PC-3 (cell line): ENCODE data around the gene NEXMIF. TPM values are rescaled to one million over a fixed set of nuclear protein-coding genes. Genes with fewer than 3 reads are reported as not detected.
"Not testable (repeated sequence)": the region's sequence is repeated elsewhere in the genome, so short reads cannot be mapped to it uniquely, and the experiment has no call there.

Experiments
- ATAC-seq: fragments of 200-7000 bp; cut with Tn5 transposase; 2 replicates; pipeline ENCODE4 v1.9.1; 2020; ENCODE audit warnings: mild to moderate bottlenecking, moderate library complexity
- BruUV-seq: library from RNA; stranded (reverse); fragments of 400-500 nt; replicated peaks from 2 replicates; lab custom pipeline; 2021; lab: Mats Ljungman, UMichigan
- CTCF ChIA-PET: fragments of 300-600 bp; sonication (Branson Sonifier 250); formaldehyde crosslinking; loops from one replicate; lab custom pipeline; 2022; ENCODE audit warnings: antibody characterized with exemption; lab: Charles Lee
- POLR2A ChIA-PET: fragments of 300-600 bp; sonication (Branson Sonifier 250); formaldehyde crosslinking; loops from one replicate; lab custom pipeline; 2022; ENCODE audit warnings: antibody characterized with exemption; ENCODE audit not compliant: unreplicated experiment; lab: Charles Lee
- DNase-seq: peaks from one replicate; pipeline ENCODE4 v3.0.0-alpha.2; 2015
- H2AFZ ChIP-seq: fragments of 300-600 bp; sonication (generic); 2 replicates; pipeline ENCODE4 v1.6.0; 2016; ENCODE audit warnings: antibody characterized with exemption, low read length
- H3F3A ChIP-seq: fragments of 300-600 bp; sonication (generic); one replicate; pipeline ENCODE4 v1.6.0; 2017; ENCODE audit warnings: antibody characterized with exemption, low read length, control low read depth, mild to moderate bottlenecking; ENCODE audit not compliant: unreplicated experiment
- H3K27ac ChIP-seq: fragments of 300-600 bp; sonication (generic); 2 replicates; pipeline ENCODE4 v1.5.1; 2016; ENCODE audit warnings: mild to moderate bottlenecking, low read length
- H3K27me3 ChIP-seq: fragments of 300-600 bp; sonication (generic); 2 replicates; pipeline ENCODE4 v1.6.1; 2016; ENCODE audit warnings: low read length, mixed read lengths
- H3K36me3 ChIP-seq: fragments of 300-600 bp; sonication (generic); 2 replicates; pipeline ENCODE4 v1.6.1; 2016; ENCODE audit warnings: low read depth, mixed run types, low read length, mixed read lengths
- H3K4me1 ChIP-seq: fragments of 300-600 bp; sonication (generic); 2 replicates; pipeline ENCODE4 v1.5.1; 2016; ENCODE audit warnings: low read length; ENCODE audit not compliant: insufficient read depth
- H3K4me2 ChIP-seq: fragments of 300-600 bp; sonication (generic); 2 replicates; pipeline ENCODE4 v1.6.0; 2016; ENCODE audit warnings: low read length
- H3K4me3 ChIP-seq: fragments of 300-600 bp; sonication (generic); 2 replicates; pipeline ENCODE4 v1.5.1; 2016; ENCODE audit warnings: mild to moderate bottlenecking, low read length, mixed read lengths
- H3K79me2 ChIP-seq: fragments of 300-600 bp; sonication (generic); 2 replicates; pipeline ENCODE4 v1.6.1; 2017; ENCODE audit warnings: low read length, mixed read lengths
- H3K9ac ChIP-seq: fragments of 300-600 bp; sonication (generic); 2 replicates; pipeline ENCODE4 v1.6.0; 2016; ENCODE audit warnings: mild to moderate bottlenecking, low read length
- H3K9me2 ChIP-seq: fragments of 300-600 bp; sonication (generic); replicated peaks from 2 replicates; pipeline ENCODE4 v1.6.1; 2016; ENCODE audit warnings: mixed run types, low read length, mixed read lengths
- H3K9me3 ChIP-seq: fragments of 300-600 bp; sonication (generic); 2 replicates; pipeline ENCODE4 v1.6.1; 2016; ENCODE audit warnings: low read length, mixed read lengths
- H4K20me1 ChIP-seq: fragments of 300-600 bp; sonication (generic); 2 replicates; pipeline ENCODE4 v1.6.1; 2016; ENCODE audit warnings: low read length, mixed read lengths
- CTCF ChIP-seq: fragments of 300-600 bp; sonication (generic); conservative IDR thresholded peaks from 2 replicates; pipeline ENCODE4 v1.5.1; 2017; ENCODE audit warnings: antibody characterized with exemption, low read depth, mild to moderate bottlenecking, low read length
- EZH2 ChIP-seq: fragments of 300-600 bp; sonication (generic); IDR thresholded peaks from one replicate; pipeline ENCODE4 v1.6.1; 2017; ENCODE audit warnings: antibody characterized with exemption, mild to moderate bottlenecking, low read length; ENCODE audit not compliant: unreplicated experiment
- EZH2phosphoT487 ChIP-seq: fragments of 300-600 bp; sonication (generic); IDR thresholded peaks from 2 replicates; pipeline ENCODE4 v1.6.1; 2018; ENCODE audit warnings: mild to moderate bottlenecking, antibody characterized with exemption, low read length, borderline replicate concordance
- intact Hi-C: fragments of 100-400 bp; cut with micrococcal nuclease; formaldehyde crosslinking; loops from 2 replicates; pipeline ENCODE4 v1.9.0; 2023
- total RNA-seq: library from RNA; depleted of rRNA; stranded (reverse); fragments of >200 nt; gene quantifications from 2 replicates; pipeline ENCODE4 v1.2.3, GENCODE V29; 2014

NEXMIF gene
- total RNA-seq, 1 experiment from 2014 or later, result not detected

DNA sequence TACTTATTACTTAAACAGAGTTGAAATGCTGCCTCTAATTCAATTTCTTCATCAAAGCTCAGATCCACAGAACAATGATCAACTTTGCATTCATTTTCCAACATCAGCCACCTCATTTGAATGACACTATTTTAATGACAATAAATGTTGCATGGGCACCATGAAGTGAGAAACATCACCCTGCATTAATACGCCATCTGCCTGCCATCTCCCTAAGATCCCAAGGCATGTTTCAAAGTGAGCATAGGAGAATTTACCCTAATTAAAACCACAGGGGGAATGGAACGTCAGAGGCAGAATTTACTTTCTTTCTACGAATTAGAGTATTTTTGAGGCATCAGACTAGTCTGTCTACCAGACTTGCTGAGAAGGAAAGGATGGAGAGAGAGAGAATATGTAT lies 32.7 kb downstream of the NEXMIF start:
- Histone ChIP-seq H3K4me2 (no peak overlapping the region), H3K27ac (no peak overlapping the region), H3K4me1 (no peaks in the 10 kb centered on the region), H3F3A (no peaks in the 10 kb centered on the region), H2AFZ (no peak overlapping the region), H3K79me2 (no peaks in the 10 kb centered on the region), H3K9me3 (no peaks in the 10 kb centered on the region), H4K20me1 (no peaks in the 10 kb centered on the region), H3K4me3 (no peak overlapping the region), H3K27me3 (no peaks in the 10 kb centered on the region), H3K9me2 (no peaks in the 10 kb centered on the region), H3K9ac (no peak overlapping the region), H3K36me3 (no peaks in the 10 kb centered on the region)
- intact Hi-C loops, result no loop called here
- CTCF ChIA-PET, result no interaction called here
- no peak for ATAC-seq
- TF ChIP-seq CTCF, result no peak
- TF ChIP-seq EZH2, result no peak
- TF ChIP-seq EZH2phosphoT487, result no peak
- no peak for DNase-seq
- no TSS peak for BruUV-seq
- POLR2A ChIA-PET, result no interaction called here

- DNase-seq, result no peak
- Histone ChIP-seq H3K36me3 (no peaks in the 10 kb centered on the region), H3K4me3 (no peak overlapping the region), H3K9me2 (no peaks in the 10 kb centered on the region), H3K9me3 (no peaks in the 10 kb centered on the region), H2AFZ (no peak overlapping the region), H3K27me3 (no peaks in the 10 kb centered on the region), H3K4me2 (no peak overlapping the region), H3K4me1 (no peaks in the 10 kb centered on the region), H3K9ac (no peak overlapping the region), H3K79me2 (no peaks in the 10 kb centered on the region), H3F3A (no peaks in the 10 kb centered on the region), H3K27ac (no peak overlapping the region), H4K20me1 (no peaks in the 10 kb centered on the region)
- ChIA-PET POLR2A (no interaction called here), CTCF (no interaction called here)
- TF ChIP-seq EZH2phosphoT487, result no peak
- no peak for TF ChIP-seq EZH2
- no peak for TF ChIP-seq CTCF
- intact Hi-C loops, result no loop called here
- no TSS peak for BruUV-seq
- ATAC-seq, result no peak
Measured at GRCh38 chrX:74890676-74891430, 34.4 kb downstream of the NEXMIF start.

DNA sequence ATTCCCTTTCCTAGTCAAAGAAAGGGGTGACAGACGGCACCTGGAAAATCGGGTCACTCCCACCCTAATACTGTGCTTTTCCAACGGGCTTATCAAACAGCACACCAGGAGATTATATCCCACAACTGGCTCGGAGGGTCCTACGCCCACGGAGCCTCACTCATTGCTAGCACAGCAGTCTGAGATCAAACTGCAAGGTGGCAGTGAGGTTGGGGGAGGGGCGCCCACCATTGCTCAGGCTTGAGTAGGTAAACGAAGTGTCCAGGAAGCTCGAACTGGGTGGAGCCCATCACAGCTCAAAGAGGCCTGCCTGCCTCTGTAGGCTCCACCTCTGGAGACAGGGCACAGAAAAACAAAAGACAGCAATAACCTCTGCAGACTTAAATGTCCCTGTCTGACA lies 42.9 kb downstream of the NEXMIF start:
- ATAC-seq, H3K9ac ChIP-seq, POLR2A ChIA-PET, DNase-seq, H3K9me2 ChIP-seq, H3K4me3 ChIP-seq, H3K4me1 ChIP-seq, H3K9me3 ChIP-seq, H3K79me2 ChIP-seq, H3K27ac ChIP-seq, H3F3A ChIP-seq, H3K27me3 ChIP-seq, H2AFZ ChIP-seq, CTCF ChIA-PET, H3K36me3 ChIP-seq, BruUV-seq, intact Hi-C loops, H4K20me1 ChIP-seq, H3K4me2 ChIP-seq: not testable (repeated sequence)
